Pulmonary artery endothelial cell (primary cell): Measurements from ENCODE around the gene NPIPB5. TPM values are rescaled to one million over a fixed set of nuclear protein-coding genes. Genes with fewer than 3 reads are reported as not detected.
"Not testable (repeated sequence)": the region's sequence is repeated elsewhere in the genome, so short reads cannot be mapped to it uniquely, and the experiment has no call there.

ENCODE experiments used
- DNase-seq: peaks from one replicate; pipeline ENCODE4 v3.0.0-alpha.2; 2011; ENCODE audit warnings: low read depth, low spot score
- total RNA-seq: library from RNA; depleted of rRNA; stranded (reverse); fragments of >200 nt; gene quantifications from 2 replicates; pipeline ENCODE4 v1.2.3, GENCODE V29; 2014

Gene NPIPB5
- 47.5 and 61.2 TPM in 2 replicates for total RNA-seq

DNA sequence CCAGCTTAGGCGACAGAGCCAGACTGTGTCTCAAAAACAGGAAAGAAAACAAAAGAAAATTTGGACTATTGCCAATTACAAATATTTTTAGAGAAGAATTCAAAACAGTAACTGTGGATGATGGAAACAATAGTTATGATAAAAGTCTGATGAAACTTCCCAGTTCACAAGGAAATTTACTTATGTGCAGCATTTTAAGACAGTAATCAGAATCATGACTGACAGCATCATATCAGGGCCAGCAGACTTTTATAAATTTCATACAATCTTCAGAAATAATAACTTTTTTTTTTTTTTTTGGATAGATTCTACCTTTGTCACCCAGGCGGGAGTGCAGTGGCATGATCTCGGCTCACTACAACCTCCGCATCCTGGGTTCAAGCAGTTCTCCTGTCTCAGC is at the start of gene NPIPB5:
Gene NPIPB5, plus strand, starts transcription at position 301 of the 400 bp plus-strand sequence. CDS start 2,911 bp downstream, outside the sequence.
- not testable (repeated sequence) for DNase-seq

DNA sequence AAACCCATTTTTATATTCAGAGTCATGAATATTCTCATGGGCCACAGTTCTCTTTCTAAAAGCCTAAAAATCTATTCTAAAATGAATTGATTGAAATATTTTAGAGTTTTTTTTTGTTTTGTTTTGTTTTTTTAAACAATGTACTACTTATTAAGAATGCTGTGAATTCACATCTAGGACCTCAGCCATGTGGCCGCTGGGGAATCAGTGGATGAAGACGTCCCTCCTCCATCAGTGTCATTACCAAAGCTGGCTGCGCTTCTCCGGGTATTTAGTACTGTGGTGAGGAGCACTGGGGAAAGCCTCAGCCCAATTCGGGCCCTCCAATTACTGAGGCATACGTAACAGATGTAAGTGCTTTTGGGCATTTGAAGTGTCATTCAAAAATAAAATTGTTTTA is 41.8 kb upstream of the NPIPB5 start:
- DNase-seq: not testable (repeated sequence)

DNA sequence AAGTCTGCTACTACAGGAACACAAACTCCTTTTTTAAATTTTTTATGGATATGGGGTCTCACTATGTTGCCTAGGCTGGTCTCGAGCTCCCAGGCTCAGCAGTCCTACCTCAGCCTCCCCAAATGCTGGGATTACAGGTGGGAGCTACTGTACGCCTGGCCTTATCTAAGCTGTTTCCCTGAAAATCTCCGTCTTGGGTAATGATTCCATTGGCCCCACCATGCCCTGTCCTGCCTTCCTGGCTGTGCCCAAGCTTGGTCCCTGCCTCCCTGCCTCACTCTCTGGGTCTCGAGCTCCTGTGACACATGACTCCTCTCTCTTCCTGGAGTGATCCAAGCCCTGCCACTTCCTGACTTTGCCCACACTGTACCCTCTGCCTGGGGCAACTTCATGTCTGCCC is 27.3 kb downstream of the NPIPB5 start:
- DNase-seq: not testable (repeated sequence)

DNA sequence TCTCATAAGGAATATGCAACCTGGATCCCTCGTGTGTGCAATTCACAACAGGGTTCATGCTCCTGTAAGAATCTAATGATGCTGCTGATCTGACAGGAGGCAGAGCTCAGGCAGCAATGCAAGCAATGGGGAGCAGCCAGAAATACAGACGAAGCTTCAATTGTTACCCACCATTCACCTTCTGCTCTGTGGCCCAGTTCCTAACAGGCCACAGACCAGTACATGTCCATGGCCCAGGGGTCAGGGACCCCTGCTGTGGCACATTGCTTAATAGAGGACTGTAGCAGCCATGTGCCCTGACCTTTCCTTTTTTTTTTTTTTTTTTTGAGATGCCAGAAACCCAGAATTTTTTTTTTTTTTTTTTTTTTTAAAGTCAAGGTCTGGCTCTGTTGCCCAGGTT is 34.1 kb downstream of the NPIPB5 start:
- DNase-seq: not testable (repeated sequence)

DNA sequence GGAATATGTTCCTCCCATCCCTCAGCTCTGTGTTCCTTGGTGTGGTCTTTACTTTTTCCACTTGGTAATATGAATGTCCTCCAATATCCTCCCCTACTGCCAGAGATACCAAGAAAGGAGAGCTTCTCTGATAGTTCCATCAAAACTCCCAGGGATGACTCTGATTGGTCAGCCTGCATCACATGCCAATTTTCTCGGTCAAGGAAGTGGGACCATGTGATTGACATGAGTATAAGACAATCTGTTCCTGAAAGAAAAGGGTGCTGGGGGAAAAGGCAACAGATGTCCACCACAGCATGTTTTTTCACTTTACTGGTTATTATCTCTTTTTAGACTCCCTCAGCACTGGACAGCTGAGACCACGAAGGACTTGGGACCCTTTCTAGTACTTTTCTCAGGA is 35.9 kb downstream of the NPIPB5 start:
- DNase-seq: not testable (repeated sequence)

DNA sequence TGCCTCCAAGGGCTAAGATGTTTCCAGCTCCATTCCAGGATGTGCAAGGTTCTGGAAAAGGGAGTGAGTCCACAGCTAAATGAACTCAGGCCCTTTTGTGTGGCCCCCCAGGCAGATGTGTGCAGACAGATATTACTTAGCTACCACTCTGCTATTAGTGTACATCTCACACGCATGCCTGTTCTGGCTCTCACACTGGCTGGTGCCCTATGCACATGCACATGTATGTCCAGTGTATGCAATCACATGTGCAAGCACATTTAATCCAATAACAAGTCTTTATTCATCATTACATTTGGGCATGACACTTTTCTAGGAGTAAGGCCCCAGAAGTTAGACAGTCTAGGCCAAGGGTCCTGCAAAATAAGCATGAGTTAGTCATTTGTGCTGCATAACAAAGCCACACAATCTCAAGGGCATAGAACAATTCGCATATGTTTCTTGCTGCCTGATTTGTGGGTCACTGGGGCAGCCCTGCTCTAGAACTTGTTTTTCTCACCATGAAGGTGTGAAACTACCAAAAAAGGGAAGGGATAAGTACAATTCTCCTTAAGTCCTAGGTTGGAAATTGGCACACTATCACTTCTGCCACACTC is 36.6 kb downstream of the NPIPB5 start:
- not testable (repeated sequence) for DNase-seq

DNA sequence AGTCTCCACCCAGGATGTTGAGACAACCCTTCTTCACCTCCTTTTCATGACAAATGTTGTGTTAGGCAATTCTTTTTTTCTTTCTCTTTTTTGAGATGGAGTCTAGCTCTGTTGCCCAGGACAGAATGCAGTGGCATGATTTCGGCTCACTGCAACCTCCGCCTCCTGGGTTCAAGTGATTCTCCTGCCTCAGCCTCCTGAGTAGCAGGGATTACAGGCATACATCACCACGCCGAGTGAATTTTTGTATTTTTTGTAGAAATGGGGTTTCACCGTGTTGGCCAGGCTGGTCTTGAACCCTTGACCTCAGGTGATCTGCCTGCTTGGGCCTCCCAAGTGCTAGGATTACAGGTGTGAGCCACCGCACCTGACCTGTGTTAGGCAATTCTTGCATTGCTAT is 39.2 kb downstream of the NPIPB5 start:
- DNase-seq: not testable (repeated sequence)

DNA sequence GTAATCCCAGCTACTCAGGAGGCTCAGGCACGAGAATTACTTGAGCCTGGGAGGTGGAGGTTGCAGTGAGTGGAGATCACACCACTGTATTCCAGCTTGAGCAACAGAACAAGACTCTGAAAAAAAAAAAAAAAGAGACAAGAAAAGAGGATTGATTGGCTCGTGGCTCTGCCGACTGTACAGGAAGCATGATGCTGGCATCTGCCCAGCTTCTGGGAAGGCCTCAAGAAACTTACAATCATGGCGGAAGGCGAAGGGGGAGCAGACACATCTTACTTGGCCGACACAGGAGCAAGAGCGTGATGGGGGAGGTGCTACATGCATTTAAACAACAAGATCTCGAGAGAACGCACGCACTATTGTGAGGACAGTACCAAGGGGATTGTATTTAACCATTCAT is 40.5 kb downstream of the NPIPB5 start:
- DNase-seq: not testable (repeated sequence)

DNA sequence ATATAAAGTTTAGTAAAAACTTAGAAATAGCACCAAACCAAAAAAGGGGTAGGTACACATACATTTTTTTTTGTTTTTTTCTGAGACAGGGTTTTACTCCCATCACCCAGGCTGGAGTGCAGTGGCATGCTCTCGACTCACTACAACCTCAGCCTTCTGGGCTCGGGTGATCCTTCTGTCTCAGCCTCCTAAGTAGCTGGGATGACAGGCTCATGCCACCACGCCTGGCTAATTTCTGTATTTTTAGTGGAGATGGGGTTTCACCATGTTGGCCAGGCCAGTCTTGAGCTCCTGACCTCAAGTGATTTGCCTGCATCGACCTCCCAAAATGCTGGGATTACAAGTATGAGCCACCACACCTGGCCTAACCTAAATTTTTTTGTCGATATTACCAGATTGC is 41.0 kb downstream of the NPIPB5 start:
- not testable (repeated sequence) for DNase-seq

DNA sequence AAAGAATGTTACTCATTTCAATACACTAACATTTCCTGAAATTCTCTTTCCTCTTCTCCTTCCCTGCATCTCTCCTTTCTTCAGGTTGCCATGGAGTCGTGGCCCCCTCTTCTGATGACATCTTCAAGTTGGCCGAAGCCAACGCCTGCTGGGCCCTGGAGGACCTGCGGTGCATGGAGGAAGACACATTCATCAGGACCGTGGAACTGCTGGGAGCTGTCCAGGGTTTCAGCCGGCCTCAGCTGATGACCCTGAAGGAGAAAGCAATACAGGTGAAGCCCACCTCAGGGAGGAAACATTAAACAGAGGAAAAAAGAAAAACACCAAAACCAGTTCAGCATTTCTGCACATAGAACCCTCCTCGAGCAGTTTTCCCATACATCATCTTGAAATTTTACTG is 46.1 kb downstream of the NPIPB5 start:
- DNase-seq: not testable (repeated sequence)

Other genes with a start within 250 kb of the NPIPB5 start
- 66.5 and 97.4 TPM in 2 replicates for gene POLR3E, start 213.5 kb upstream of the NPIPB5 start, total RNA-seq
- gene CDR2, start 136.3 kb upstream of the NPIPB5 start, total RNA-seq: 42.9 and 66.4 TPM in 2 replicates